Activated CD4-positive, alpha-beta T cell treated with anti-CD3 and anti-CD28 coated beads, Interleukin-2, amount 50 U/mL, for 48 hours (primary cell): ENCODE results near the gene ATOH8.
"Not testable (repeated sequence)": the region's sequence is repeated elsewhere in the genome, so short reads cannot be mapped to it uniquely, and the experiment has no call there.

Experiments
- DNase-seq, 2 experiments: peaks; one replicate each; pipeline ENCODE4 v3.0.0-alpha.2; 2020

The ATOH8 gene

DNA sequence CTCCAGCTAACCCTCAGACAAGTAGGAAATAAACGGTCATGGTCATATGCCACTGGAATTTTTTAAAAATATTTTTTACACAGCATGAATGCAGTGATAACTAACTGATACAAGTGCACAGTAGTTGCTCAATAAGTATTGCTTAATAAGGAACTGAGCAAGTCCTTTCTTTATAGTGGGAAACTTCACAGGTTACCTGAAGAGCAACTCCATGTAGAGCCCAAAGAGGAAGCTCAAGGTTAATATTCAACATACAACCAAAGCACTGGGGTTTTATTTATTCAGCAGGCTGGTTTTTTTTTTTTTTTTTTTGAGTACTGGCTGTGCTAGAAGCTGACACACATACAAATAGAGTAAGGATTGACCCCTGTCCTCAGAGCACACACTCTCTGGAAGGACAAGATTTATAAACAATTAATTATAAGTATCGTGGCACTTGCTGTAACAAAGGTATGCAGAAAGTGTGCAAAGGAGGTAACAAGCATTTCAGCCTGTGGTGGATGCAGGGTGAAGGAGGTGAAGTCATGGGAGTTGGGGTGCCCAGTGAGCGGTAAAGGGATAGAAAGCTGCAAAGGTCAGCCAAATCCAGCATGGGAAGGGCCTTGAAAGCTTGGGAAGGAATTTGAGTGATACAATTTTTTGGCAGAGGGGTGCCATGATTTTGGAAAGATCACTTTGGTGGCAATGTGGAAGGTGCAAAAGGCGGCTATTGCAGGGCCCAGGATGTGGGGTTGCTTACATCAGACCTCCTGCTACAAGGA is 52.7 kb downstream of the ATOH8 start:
- no peak for DNase-seq

DNA sequence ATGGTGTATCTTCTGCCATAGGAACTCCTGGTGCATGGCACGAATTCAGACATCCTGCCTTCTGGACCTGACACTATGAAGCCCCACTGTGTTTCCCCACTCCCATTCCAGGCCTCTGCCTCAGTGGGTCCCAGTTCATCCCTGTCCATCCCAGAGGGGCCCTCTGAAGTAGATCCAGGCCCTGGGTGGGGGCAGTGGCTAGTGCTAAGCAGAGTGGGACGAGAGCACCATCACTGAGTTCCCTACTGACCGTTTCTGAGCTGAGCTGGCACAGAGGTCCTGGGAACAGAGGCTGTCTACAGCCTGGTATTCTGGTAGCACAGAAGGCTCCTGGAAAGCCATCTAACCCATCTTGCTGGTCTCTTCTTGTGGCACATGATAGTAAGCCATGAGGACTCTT is 54.0 kb downstream of the ATOH8 start:
- DNase-seq = no peak

DNA sequence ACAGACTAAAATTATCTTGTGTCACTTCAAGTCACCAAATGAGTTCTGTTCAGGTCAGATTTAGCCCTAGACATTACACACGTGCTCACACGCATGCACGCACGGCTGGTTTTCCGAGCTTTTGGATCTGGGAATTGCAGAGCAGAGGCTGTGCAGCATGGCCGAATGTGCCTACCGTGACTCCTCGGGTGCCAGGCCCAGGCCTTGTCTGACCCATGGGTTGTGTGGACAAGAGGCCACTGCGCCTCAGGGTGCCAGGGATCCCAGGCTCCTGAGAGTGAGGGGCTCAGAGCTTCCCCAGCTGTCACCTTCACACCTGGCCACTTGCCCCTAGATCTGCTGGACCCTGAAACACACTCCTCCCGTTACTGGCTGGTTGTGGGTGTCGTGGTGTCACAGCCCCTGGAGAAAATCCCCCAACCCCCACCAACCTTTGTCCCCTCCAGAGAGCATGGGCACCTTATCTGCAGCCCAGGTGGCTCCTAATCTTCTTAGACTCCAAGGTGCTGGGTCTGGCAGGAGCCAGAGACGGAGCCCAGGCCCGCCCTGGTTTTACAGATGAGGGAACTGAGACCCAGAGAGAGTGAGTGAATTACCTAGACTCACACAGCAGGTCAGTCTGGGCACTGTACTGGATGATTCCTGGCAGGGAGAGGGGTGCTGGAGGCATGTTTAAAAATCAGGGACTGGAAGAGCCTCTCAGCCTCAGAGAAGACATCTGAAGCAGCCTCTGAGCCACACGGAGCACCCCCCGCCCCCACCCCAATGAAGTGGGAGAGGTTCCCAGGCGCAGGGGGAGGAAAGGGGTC is 56.8 kb downstream of the ATOH8 start:
- no peak for DNase-seq

- no peak for DNase-seq
Observed at GRCh38 chr2:85811180-85812093, 57.6 kb downstream of the ATOH8 start.

GRCh38 chr2:85812094-85812735 is 58.4 kb downstream of the ATOH8 start:
- no peak for DNase-seq

DNA sequence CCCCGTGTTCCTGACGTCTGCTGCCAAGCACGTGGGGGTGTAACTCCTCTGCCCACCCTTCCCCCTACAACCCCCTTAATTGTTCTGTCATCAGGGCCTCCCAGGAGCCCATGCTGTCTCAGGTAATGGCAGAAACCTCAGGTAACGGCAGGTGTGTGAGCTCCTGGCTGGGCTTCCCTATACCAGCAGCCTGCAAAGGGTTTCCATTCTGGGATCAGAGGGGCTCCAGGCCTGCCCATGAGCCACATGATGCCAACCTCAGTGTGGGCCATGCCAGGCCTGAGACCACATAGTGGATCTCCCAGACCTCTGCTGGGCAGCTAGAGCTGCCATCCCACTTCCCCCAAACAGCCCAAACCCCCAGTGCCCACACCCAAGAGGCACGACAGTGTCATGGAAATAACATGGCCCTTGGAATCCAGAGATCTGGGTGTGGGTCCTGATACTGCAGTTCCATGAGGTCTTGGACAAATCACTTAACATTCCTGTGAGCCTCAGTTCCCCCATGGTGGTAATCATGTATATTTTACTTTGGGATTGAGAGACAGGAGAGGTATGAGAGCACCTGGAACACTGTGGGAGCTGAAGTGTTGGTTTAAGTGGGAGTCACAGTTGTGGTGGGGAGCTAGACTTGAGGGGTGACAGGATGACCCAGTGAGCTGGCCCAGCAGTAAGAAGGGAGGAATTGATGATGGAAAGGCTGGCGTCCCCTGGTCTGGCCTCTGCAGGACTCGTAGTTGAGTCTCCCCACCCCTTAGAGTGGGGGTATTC is 59.6 kb downstream of the ATOH8 start:
- DNase-seq = no peak

- peak; percentile 89 to 92 for DNase-seq
Observed at GRCh38 chr2:85813982-85814801, 60.4 kb downstream of the ATOH8 start.

GRCh38 chr2:85814802-85815550 is 61.2 kb downstream of the ATOH8 start:
- DNase-seq = no peak

GRCh38 chr2:85819811-85820510 is 66.2 kb downstream of the ATOH8 start:
- DNase-seq = no peak

- DNase-seq = no peak
Observed at GRCh38 chr2:85822766-85823165, 69.0 kb downstream of the ATOH8 start.

DNA sequence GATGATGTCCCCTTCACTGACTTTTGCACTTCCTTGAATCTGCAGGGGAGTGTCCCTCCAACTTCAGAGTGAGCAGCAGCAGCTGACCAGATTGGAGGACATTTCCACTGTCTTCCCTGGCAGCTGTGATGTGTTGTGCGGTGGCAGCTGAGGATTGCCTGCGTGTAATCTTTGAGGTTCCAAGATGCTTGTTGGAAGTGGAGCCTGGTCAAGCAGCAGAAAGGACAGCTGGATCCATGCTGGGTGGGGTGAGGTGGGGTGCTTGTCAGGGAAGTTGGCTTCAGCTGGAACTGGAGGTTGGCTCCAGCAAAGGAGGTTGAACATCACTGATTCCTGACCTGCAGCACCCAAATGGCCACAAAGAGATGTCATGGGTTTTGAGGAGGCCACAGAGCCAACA is 70.2 kb downstream of the ATOH8 start:
- no peak for DNase-seq

DNA sequence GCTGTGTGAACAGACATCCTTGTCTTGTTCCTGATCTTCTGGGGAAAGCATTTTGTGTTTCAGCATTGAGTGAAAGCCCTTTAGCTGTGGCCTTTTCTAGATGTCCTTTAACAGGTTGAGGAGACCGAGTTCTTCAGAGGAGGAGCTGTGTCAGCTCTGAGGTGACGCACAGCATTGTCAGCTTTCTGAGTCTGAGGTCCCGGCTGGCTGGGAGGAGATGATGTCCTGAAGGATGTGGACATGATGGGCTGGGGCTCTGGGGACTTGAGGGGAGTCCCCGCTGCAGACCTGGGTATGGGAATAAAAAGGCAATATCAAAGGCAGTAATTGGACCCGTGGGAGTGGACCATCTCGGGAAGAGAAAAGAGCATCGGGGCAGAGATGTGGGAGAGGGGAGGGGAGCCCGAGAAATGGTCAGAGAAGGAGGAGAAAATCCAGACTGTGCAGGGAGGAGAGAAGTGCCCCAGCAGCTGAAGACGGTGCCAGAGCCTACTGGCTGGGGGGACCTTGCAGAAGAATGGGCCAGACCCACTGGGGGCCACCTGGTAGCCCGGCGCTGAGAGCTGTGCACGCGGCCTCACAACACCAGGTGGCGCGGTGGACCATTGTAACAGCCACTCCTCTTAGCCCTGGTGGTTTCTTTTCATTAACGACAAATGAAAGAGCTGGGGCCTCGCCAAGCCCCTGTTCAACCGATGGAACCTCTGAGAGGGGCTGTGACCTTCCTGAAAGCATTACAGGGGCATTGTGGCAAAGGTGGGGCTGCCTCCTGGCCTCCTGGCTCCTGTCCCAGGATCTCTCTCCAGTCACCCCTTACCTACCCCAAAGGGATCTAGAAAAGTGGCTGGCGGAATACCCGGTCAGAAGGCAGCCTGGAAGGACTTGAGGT is 73.4 kb downstream of the ATOH8 start:
- DNase-seq = peak; percentile 82 to 85

DNA sequence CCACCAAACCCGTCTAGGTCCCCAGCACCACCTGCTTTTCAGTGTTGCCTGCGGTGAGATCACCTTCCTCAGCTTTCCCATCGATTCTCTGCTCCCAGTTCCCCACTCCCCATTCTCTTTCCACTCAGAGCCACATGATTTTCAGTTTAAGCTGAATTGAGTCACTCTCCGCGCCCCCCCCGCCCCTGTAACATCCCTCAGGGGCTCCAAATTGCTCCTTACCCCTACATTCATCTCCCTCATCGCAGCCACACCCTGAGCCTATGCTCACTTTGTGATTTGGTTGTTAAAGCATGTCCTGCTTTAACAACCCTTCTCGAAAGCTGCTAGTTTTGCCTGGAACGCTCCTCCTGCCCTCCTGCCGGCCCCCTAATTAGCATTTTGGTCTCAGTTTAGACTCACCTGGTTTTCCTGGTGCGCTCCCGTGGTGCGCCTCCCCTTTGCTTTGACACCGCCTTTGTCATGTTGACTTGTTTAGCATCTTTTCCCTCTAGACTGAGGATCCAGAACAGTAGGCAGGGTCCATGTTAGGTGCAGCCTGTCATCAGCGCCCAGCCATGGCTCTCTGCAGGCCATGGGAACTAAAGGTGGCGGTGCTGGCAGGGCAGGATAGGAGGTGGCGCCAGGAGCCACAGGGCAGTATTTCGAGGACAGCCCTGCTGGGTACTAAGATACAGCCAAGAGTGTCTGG is 74.2 kb downstream of the ATOH8 start:
- DNase-seq = no peak

GRCh38 chr2:85828725-85829124 is 74.9 kb downstream of the ATOH8 start:
- DNase-seq = no peak

- not testable (repeated sequence) for DNase-seq
Observed at GRCh38 chr2:85829394-85829793, 75.6 kb downstream of the ATOH8 start.

- DNase-seq = no peak
Observed at GRCh38 chr2:85830645-85831044, 76.9 kb downstream of the ATOH8 start.

DNA sequence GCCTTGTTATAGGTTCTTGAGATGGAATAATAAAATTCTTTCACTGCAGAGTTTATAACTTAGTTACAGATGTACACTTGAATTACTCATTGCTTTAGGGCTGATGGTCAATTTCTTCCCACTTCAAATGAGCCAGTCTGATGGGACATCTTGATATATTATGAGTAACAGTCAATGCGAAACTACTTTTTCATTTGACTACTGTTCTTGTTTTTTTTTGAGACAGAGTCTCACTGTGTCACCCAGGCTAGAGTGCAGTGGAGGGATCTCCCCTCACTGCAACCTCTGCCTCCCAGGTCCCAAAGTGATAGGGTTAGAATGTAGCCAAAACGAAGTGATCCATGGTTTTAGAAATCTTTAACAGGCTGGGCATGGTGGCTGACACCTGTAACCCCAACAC is 77.9 kb downstream of the ATOH8 start:
- no peak for DNase-seq

DNA sequence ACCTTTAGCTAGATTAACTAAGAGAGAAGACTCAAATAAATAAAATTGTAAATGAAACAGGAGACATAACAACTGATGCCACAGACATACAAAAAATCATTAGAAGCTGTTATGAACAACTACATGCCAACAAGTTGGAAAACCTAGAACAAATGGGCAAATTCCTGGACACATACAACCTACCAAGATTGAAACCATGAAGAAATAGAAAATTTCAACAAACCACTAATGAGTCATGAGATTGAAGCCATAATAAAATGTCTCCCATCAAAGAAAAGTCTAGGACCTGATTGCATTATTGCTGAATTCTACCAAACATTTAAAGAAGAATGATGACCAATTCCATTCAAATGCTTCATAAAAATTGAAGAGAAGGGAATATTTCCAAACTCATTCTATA is 80.7 kb downstream of the ATOH8 start:
- DNase-seq = no peak
